Left renal pelvis (tissue), 4 donors: ENCODE results near the gene VPS51. TPM values are rescaled to one million over a fixed set of nuclear protein-coding genes. Genes with fewer than 3 reads are reported as not detected.

Experiments
- DNase-seq, 4 donors: peaks; one replicate each; pipeline ENCODE4 v3.0.0-alpha.2; 2013; ENCODE audit warnings: low read depth in 4 of 4, low spot score in 3 of 4
- polyA plus RNA-seq, 4 donors: library from polyadenylated mRNA; unstranded; fragments of 120-200 nt; gene quantifications; one replicate each; pipeline ENCODE4 v1.2.1, GENCODE V29; 2013; ENCODE audit not compliant: insufficient read length in 4 of 4

VPS51 gene
- polyA plus RNA-seq, 4 donors, result 87.3 to 152 (median 103) TPM

GRCh38 chr11:65104628-65105027 lies 8.6 kb downstream of the VPS51 start:
- DNase-seq, result no peak

- DNase-seq, result no peak
These were observed 11.1 kb downstream of the VPS51 start for GRCh38 chr11:65107078-65107477.

- DNase-seq, result no peak
These were observed 11.9 kb downstream of the VPS51 start for GRCh38 chr11:65107751-65108468.

GRCh38 chr11:65108469-65109123 lies 12.6 kb downstream of the VPS51 start:
- no peak for DNase-seq

GRCh38 chr11:65109231-65110198 lies 13.5 kb downstream of the VPS51 start:
- no peak for DNase-seq

- DNase-seq, result peak in 1 of 4 donors; percentile 67
These were observed 14.4 kb downstream of the VPS51 start for GRCh38 chr11:65110354-65110861.

- no peak for DNase-seq
These were observed 15.2 kb downstream of the VPS51 start for GRCh38 chr11:65111159-65111743.

GRCh38 chr11:65111744-65112545 lies 15.9 kb downstream of the VPS51 start, which contains the start of gene TM7SF2:
TSS of gene TM7SF2 (plus strand) at chr11:65111872. CDS start at chr11:65112016, 144 bp downstream.
- DNase-seq, result peak in 2 of 4 donors; percentile 89 to 90

- DNase-seq, result no peak
These were observed 16.7 kb downstream of the VPS51 start for GRCh38 chr11:65112546-65113360.

GRCh38 chr11:65113361-65113756 lies 17.3 kb downstream of the VPS51 start:
- no peak for DNase-seq

- no peak for DNase-seq
These were observed 17.8 kb downstream of the VPS51 start for GRCh38 chr11:65113839-65114238.

- no peak for DNase-seq
These were observed 18.6 kb downstream of the VPS51 start for GRCh38 chr11:65114538-65115171.

GRCh38 chr11:65115361-65116082 lies 19.5 kb downstream of the VPS51 start:
- no peak for DNase-seq

GRCh38 chr11:65116370-65117205 lies 20.6 kb downstream of the VPS51 start:
- DNase-seq, result no peak

- DNase-seq, result peak; percentile 97 to 98 (median 98)
These were observed 21.4 kb downstream of the VPS51 start, which contains the start of gene ZNHIT2 for GRCh38 chr11:65117206-65118096. TSS of gene ZNHIT2 (minus strand) at chr11:65117701. CDS start at chr11:65117653, 48 bp downstream.
